Stimulated activated CD8-positive, alpha-beta memory T cell treated with anti-CD3 and anti-CD28 coated beads, Interleukin-15, amount 100 ng/mL, for 48 hours (primary cell): ENCODE data around the gene HP.
"Not testable (repeated sequence)": the region's sequence is repeated elsewhere in the genome, so short reads cannot be mapped to it uniquely, and the experiment has no call there.

Source experiments
- DNase-seq, 2 donors: peaks; one replicate each; pipeline ENCODE4 v3.0.0-alpha.2; 2020; ENCODE audit warnings: low read depth in 2 of 2

HP gene

GRCh38 chr16:72054254-72054847, at the start of gene HP:
HP (plus strand) TSS chr16:72054505; CDS start chr16:72054653, 148 bp downstream.
- not testable (repeated sequence) for DNase-seq

DNA sequence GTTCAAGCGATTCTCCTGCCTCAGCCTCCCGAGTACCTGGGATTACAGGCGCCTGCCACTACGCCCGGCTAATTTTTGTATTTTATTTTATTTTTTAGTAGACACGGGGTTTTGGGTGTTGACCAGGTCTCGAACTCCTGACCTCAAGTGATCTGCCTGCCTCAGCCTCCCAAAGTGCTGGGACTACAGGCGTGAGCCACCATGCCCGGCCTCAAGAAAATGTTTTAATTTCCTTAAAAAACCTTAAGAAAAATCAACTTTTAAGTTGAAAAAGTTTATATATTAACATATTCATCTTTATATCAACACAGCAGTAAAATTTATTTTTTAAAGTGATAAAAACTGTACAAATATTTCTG, 46.3 kb upstream of the HP start:
- not testable (repeated sequence) for DNase-seq

DNA sequence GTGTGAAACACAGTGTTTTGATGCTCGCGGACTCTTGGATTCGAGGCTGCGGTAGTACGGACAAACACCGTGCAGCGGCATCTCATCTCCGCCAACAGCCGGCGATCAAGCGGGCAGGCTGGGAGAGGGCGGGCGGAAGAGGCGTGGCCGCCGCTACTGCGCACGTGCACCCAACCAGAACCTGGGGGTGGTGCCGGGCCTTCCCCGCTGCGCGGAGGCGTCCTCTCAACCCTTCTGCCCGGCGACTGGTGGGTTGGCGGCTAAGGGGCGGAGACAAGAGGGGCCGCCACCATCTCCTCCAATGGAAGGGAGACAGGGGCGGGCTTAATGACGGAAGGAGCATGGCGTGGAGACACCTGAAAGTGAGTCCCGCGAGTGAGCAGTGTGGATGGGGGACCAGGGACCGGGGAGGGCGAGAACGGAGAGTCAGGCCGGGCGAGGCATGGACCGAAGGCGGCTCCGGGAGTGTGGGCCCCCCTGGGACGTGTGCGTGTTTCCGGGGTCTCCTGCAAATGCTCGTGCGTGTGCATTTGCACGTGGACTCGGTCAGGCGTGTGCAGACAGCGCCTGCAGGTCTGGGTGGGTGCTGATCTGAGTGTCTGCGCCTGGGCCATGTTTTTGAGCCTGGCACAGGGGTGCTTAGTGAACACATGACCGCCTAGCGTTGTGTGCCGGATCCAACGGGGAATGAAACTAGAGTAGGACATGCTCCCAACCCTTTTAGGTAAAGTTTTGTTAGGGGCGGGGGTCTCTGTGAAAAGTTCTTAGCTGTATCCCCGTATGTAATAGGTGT, 45.7 kb upstream of the HP start, which contains the start of gene DHODH:
DHODH (plus strand) TSS at position 321 of the 793 bp plus-strand sequence; CDS start at position 342, 21 bp downstream.
- peak; percentile 97 to 98 for DNase-seq

DNA sequence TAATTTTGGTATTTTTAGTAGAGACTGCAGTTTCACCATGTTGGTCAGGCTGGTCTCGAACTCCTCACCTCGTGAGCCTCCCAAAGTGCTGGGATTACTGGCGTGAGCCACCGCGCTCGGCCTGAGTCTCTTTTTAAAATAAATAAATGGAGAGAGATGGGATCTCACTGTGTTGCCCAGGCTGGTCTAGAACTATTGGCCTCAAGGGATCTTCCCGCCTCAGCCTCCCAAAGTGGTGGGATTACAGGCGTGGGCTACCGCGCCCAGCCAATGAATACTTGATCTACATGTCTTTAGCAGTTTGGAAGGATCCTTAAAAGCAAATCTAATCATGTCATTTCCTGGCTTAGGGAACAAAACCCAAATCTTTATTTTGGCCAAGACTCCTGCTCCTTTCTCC, 44.5 kb upstream of the HP start:
- DNase-seq = no peak

- DNase-seq = no peak
These were observed 41.7 kb upstream of the HP start for GRCh38 chr16:72012607-72013006.

GRCh38 chr16:72013389-72013788, 40.9 kb upstream of the HP start:
- peak; percentile 2 to 23 for DNase-seq

GRCh38 chr16:72013888-72014581, 40.3 kb upstream of the HP start:
- DNase-seq = no peak

GRCh38 chr16:72014675-72015074, 39.6 kb upstream of the HP start:
- no peak for DNase-seq

DNA sequence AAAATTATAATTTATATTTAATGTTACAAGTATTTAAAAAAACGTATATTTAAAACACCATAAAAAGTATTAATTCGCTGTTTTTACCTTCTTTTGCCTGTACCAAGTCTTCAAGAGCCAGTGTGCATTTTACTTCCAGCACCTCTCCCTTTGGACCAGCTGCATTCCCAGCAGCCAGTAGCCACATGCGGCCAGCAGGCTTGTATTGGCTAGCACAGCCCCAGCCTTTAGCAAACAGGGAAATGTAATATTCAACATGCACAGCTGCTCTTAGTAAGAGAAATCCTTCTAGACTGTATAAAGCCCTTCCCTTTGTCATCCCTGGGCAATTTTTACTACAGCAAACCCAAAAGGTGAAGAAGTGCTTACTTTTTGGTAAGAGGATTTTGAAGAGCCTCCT, 39.2 kb upstream of the HP start:
- DNase-seq = no peak

GRCh38 chr16:72018470-72018869, 35.8 kb upstream of the HP start:
- no peak for DNase-seq

DNA sequence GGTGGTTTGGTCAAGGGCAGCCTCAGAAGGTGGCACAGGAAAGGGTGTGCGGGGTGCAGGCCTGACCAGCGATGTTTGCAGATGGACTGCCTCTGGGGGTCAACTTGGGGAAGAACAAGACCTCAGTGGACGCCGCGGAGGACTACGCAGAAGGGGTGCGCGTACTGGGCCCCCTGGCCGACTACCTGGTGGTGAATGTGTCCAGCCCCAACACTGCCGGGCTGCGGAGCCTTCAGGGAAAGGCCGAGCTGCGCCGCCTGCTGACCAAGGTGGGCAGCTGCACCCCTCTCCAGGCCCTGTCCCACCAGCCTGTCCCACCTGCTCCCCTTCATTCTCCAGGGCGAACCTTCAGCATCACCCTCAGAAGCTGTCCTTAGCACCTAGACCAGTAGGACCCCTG, 33.3 kb upstream of the HP start:
- DNase-seq = no peak

DNA sequence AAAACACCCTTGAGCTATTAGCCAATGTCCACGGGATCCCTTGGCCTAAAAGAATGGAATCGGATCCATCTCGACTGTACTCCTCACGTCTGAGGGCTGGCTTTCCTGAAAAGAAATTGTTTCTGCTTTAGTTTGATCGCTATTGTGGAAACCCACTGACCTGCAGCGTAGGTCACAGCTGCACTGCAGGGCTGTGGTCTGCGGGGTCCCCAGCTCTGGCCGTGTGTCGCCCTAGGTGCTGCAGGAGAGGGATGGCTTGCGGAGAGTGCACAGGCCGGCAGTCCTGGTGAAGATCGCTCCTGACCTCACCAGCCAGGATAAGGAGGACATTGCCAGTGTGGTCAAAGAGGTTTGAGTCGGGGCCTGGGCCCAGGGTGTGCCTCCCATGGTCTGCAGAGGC, 32.2 kb upstream of the HP start:
- no peak for DNase-seq

DNA sequence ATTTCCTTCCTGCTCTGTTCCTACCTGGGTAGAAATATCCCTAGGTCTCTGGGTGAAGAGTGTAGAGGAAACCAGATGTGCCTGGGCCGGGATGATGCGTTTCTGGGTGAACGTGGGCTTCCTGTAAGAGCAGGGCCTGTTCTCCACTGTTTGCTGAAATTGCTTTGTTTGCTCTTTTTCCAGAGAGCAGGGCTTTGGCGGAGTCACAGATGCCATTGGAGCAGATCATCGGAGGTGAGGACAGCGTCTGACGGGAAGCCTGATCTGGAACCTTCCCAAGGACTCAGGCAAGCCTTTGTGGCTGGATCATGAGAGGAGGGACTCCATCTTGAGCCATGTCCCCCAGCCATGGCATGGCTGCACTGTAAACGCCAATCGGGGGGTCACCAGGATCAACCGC, 30.3 kb upstream of the HP start:
- no peak for DNase-seq

GRCh38 chr16:72024862-72025382, 29.4 kb upstream of the HP start:
- DNase-seq = no peak

DNA sequence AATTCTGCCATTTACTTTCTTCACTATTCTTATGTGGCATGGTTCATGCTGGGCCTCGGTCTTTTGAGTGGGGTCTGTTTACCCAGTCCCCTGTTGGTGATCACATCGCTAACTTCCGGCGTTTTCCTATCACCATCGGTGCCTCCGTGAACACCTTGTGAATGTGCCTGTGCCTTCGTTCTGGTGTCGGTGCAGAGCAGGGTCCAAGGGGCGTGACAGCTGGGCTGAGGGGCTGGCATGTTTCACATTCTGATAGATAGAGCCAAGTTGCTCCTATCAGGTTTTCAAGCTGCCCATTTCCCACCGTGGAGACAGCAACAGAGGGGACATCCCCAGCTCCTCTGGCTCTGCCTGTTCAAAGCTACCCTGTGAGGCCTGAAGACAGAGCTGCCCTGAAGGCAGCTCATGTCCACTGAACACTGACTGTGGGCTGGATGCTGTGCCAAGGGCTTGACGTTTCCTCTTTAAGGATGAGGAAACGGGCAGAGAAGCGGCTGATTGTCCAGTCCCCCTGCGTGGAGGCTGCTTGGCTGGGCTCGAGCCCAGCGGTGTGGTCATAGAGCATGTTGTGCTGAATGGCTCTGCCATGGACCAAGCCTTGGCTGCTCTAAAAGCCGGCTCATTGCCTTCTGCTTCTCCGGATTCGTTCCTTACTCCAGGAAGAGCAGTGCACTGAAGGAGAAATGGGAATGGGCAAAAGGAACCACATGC, 28.7 kb upstream of the HP start:
- DNase-seq = no peak

- no peak for DNase-seq
These were observed 26.5 kb upstream of the HP start for GRCh38 chr16:72027669-72028378.

- DNase-seq = no peak
These were observed 24.6 kb upstream of the HP start for GRCh38 chr16:72029567-72030271.

DNA sequence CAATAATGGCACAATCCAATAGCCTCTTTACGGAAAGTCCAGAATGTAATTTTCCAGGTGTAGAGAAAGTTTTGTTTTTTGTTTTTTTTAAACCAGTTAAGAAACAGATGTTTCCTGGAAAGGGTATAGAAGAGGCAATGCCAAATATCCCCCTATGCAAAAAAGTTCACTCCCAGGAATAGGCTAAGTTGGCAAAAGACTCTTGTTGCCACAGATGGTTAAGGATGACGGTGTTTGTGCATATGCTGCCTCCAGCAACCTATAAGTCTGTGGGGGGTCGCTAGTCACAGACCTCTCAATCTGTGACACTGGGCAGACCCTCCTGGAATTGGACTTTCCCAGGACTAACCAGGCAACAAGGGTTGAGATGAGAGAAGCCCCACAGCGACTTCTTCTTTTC, 20.9 kb upstream of the HP start:
- DNase-seq = no peak

GRCh38 chr16:72036098-72036497, 18.2 kb upstream of the HP start:
- DNase-seq = no peak

GRCh38 chr16:72042157-72042660, 12.1 kb upstream of the HP start:
- no peak for DNase-seq

DNA sequence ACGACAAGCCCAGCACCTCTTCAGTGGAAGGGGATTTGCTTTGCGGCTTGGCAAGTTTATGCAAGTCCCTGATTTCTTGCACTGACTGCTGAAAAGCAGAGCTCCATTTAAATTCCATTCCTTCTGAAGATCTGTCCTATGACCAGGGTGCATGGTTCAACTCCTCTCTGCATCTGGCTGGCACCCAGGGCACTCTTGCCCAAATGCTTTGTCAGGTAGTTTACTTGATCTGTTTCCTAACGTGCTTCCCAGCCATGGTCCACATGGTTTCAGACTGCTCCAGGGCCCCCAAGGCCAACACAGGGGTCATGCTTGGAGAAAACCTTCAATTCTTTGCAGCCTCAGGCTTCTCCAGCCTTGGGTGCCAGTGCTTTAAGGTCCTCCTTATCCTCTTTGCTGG, 11.2 kb upstream of the HP start:
- DNase-seq = no peak
